Measurements from ENCODE around the gene CADM1. TPM values are rescaled to one million over a fixed set of nuclear protein-coding genes. Genes with fewer than 3 reads are reported as not detected.

Gene CADM1
- polyA plus RNA-seq, 1 donor (not counting 4 experiments of a cell fraction or from before 2014, with no cell fraction given) = 9.5 TPM

GRCh38 chr11:115169251-115169650 lies 335.0 kb downstream of the CADM1 start:
- no peaks in the 10 kb centered on the region for H3K9me3 ChIP-seq (ENCODE audit: control insufficient read depth, low read depth, low read length)
- no peaks in the 10 kb centered on the region for H3K27me3 ChIP-seq (ENCODE audit: control insufficient read depth, extremely low read depth, insufficient read depth, low read length)
- H3K9me1 ChIP-seq (ENCODE audit: control insufficient read depth, extremely low read depth, insufficient read depth, low read length) = no peaks in the 10 kb centered on the region
- H3K36me3 ChIP-seq (ENCODE audit: control insufficient read depth in 2 of 2, extremely low read depth in 1 of 2, insufficient read depth in 2 of 2, low read length in 2 of 2) = no peaks in the 10 kb centered on the region
- H4K20me1 ChIP-seq (ENCODE audit: control insufficient read depth, extremely low read depth, insufficient read depth, low read length) = no peaks in the 10 kb centered on the region
- dilution Hi-C loops (cut with MboI; ENCODE audit: extremely low pct_ligation_motif_present, low sequenced_read_pairs) = no loop called here
- no peak overlapping the region for H3K27ac ChIP-seq (ENCODE audit: control insufficient read depth, insufficient read depth, low read length)
- no peak for TF ChIP-seq EZH2 (IDR thresholded peaks at IDR 0.05; ENCODE audit: low read length)
- TF ChIP-seq, protein P1, sequence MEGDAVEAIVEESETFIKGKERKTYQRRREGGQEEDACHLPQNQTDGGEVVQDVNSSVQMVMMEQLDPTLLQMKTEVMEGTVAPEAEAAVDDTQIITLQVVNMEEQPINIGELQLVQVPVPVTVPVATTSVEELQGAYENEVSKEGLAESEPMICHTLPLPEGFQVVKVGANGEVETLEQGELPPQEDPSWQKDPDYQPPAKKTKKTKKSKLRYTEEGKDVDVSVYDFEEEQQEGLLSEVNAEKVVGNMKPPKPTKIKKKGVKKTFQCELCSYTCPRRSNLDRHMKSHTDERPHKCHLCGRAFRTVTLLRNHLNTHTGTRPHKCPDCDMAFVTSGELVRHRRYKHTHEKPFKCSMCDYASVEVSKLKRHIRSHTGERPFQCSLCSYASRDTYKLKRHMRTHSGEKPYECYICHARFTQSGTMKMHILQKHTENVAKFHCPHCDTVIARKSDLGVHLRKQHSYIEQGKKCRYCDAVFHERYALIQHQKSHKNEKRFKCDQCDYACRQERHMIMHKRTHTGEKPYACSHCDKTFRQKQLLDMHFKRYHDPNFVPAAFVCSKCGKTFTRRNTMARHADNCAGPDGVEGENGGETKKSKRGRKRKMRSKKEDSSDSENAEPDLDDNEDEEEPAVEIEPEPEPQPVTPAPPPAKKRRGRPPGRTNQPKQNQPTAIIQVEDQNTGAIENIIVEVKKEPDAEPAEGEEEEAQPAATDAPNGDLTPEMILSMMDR (optimal IDR thresholded peaks at IDR 0.05 in 1 of 3, IDR thresholded peaks at IDR 0.05 in 1 of 3, conservative IDR thresholded peaks at IDR 0.05 in 1 of 3; ENCODE audit: extremely low read depth in 1 of 3, insufficient read depth in 2 of 3, low read length in 3 of 3) = no peak
- H3K9ac ChIP-seq (ENCODE audit: control insufficient read depth, extremely low read depth, insufficient read depth, low read length) = no peak overlapping the region
- FAIRE-seq = no peak
- DNase-seq (ENCODE audit: low read depth, low spot score) = no peak
- no peaks in the 10 kb centered on the region for H3K4me1 ChIP-seq (ENCODE audit: control insufficient read depth, extremely low read depth, insufficient read depth, low read length)
- H3K4me3 ChIP-seq (ENCODE audit: control insufficient read depth in 2 of 3, extremely low read depth in 1 of 3, insufficient read depth in 2 of 3, low read depth in 1 of 3, low read length in 3 of 3) = no peak overlapping the region
- no peak overlapping the region for H3K4me2 ChIP-seq (ENCODE audit: control insufficient read depth, extremely low read depth, insufficient read depth, low read depth, low read length)
- no peaks in the 10 kb centered on the region for H3K79me2 ChIP-seq (ENCODE audit: control insufficient read depth, insufficient read depth, low read length)
- H2AFZ ChIP-seq (ENCODE audit: control insufficient read depth, low read length) = no peak overlapping the region

DNA sequence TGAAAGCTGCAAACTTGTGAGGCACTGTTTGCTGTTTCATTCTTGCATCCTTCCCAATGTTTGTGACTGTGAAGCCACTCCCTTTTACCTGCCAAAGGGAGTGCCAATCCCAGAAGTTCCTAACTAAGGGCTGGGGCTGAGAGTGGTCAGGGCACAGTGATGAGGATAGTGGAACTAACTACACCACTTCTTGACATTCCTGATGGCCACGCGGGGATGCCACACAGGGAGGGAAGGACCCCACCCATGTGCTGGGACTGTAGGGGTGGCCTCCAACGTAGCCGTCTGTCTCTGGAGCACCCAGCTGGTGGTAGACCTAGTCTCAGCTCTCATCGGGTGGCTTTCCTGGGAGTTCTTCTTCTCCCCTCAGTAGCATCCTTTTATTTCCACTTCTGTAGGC lies 335.5 kb downstream of the CADM1 start:
- Histone ChIP-seq H3K4me3 (ENCODE audit: control insufficient read depth in 2 of 3, extremely low read depth in 1 of 3, insufficient read depth in 2 of 3, low read depth in 1 of 3, low read length in 3 of 3) (no peak overlapping the region), H3K27me3 (ENCODE audit: control insufficient read depth, extremely low read depth, insufficient read depth, low read length) (no peaks in the 10 kb centered on the region), H3K4me1 (ENCODE audit: control insufficient read depth, extremely low read depth, insufficient read depth, low read length) (peaks cover under 1% of the 10 kb centered on the region), H3K9me3 (ENCODE audit: control insufficient read depth, low read depth, low read length) (no peaks in the 10 kb centered on the region), H2AFZ (ENCODE audit: control insufficient read depth, low read length) (no peak overlapping the region), H3K27ac (ENCODE audit: control insufficient read depth, insufficient read depth, low read length) (no peak overlapping the region), H3K9me1 (ENCODE audit: control insufficient read depth, extremely low read depth, insufficient read depth, low read length) (no peaks in the 10 kb centered on the region), H3K79me2 (ENCODE audit: control insufficient read depth, insufficient read depth, low read length) (no peaks in the 10 kb centered on the region), H3K4me2 (ENCODE audit: control insufficient read depth, extremely low read depth, insufficient read depth, low read depth, low read length) (no peak overlapping the region), H4K20me1 (ENCODE audit: control insufficient read depth, extremely low read depth, insufficient read depth, low read length) (no peaks in the 10 kb centered on the region), H3K36me3 (ENCODE audit: control insufficient read depth in 2 of 2, extremely low read depth in 1 of 2, insufficient read depth in 2 of 2, low read length in 2 of 2) (no peaks in the 10 kb centered on the region), H3K9ac (ENCODE audit: control insufficient read depth, extremely low read depth, insufficient read depth, low read length) (no peak overlapping the region)
- FAIRE-seq (no peak), DNase-seq (ENCODE audit: low read depth, low spot score) (no peak)
- dilution Hi-C loops (cut with MboI; ENCODE audit: extremely low pct_ligation_motif_present, low sequenced_read_pairs) = no loop called here
- TF ChIP-seq EZH2 (IDR thresholded peaks at IDR 0.05; ENCODE audit: low read length) = no peak

DNA sequence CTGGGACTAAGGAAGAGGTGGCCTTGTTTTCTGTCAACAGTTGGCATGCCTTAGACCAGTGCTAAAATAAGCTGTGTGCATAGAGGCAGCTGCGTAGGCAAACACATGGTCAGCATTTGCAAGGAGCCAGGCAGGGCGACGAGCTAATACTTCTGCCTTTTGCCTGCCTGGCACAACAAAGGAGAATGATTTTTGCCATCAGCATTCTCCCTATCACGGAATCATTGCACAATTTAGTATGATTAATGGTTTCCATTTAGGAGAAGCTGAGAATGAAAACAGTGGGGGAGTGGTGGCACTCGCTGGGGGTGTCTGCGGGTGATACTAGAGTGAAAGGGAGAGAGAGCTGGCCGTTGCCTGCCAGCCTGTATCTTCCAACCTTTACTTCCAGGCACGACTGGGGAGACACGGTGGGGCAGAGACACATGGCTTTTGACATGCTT lies 336.0 kb downstream of the CADM1 start:
- Histone ChIP-seq H3K4me3 (ENCODE audit: control insufficient read depth in 2 of 3, extremely low read depth in 1 of 3, insufficient read depth in 2 of 3, low read depth in 1 of 3, low read length in 3 of 3) (no peak overlapping the region), H3K36me3 (ENCODE audit: control insufficient read depth in 2 of 2, extremely low read depth in 1 of 2, insufficient read depth in 2 of 2, low read length in 2 of 2) (no peaks in the 10 kb centered on the region), H3K27me3 (ENCODE audit: control insufficient read depth, extremely low read depth, insufficient read depth, low read length) (no peaks in the 10 kb centered on the region), H3K4me1 (ENCODE audit: control insufficient read depth, extremely low read depth, insufficient read depth, low read length) (peaks cover 5% of the 10 kb centered on the region), H3K9me1 (ENCODE audit: control insufficient read depth, extremely low read depth, insufficient read depth, low read length) (no peaks in the 10 kb centered on the region), H2AFZ (ENCODE audit: control insufficient read depth, low read length) (no peak overlapping the region), H3K9me3 (ENCODE audit: control insufficient read depth, low read depth, low read length) (no peaks in the 10 kb centered on the region), H3K27ac (ENCODE audit: control insufficient read depth, insufficient read depth, low read length) (no peak overlapping the region), H3K4me2 (ENCODE audit: control insufficient read depth, extremely low read depth, insufficient read depth, low read depth, low read length) (no peak overlapping the region), H3K9ac (ENCODE audit: control insufficient read depth, extremely low read depth, insufficient read depth, low read length) (no peak overlapping the region), H4K20me1 (ENCODE audit: control insufficient read depth, extremely low read depth, insufficient read depth, low read length) (no peaks in the 10 kb centered on the region), H3K79me2 (ENCODE audit: control insufficient read depth, insufficient read depth, low read length) (no peaks in the 10 kb centered on the region)
- DNase-seq (ENCODE audit: low read depth, low spot score) (no peak), FAIRE-seq (no peak)
- TF ChIP-seq, protein P1 (optimal IDR thresholded peaks at IDR 0.05 in 1 of 3, IDR thresholded peaks at IDR 0.05 in 1 of 3, conservative IDR thresholded peaks at IDR 0.05 in 1 of 3; ENCODE audit: extremely low read depth in 1 of 3, insufficient read depth in 2 of 3, low read length in 3 of 3) = no peak
- dilution Hi-C loops (cut with MboI; ENCODE audit: extremely low pct_ligation_motif_present, low sequenced_read_pairs) = no loop called here

All from keratinocyte (primary cell).